Esophagus muscularis mucosa (tissue), 4 donors: ENCODE measurements around the gene RECK. TPM values are rescaled to one million over a fixed set of nuclear protein-coding genes. Genes with fewer than 3 reads are reported as not detected.

Experiments used
- DNase-seq: peaks from one replicate; pipeline ENCODE4 v3.0.0-alpha.2; 2017; ENCODE audit errors: extremely low spot score
- H3K27ac ChIP-seq, 4 donors: fragments of 200-600 bp; sonication (generic); replicated peaks in 1 of 4; 1 replicate in 3 of 4; 2 replicates in 1 of 4; pipeline ENCODE4 v1.5.1; 2016 to 2019; ENCODE audit warnings: mild to moderate bottlenecking in 1 of 4
- H3K27me3 ChIP-seq, 4 donors: fragments of 200-600 bp; sonication (generic); one replicate each; pipeline versions ENCODE4 v1.5.1 to v1.6.0; 2016 to 2019
- H3K36me3 ChIP-seq, 4 donors: fragments of 200-600 bp; sonication (generic); one replicate each; pipeline ENCODE4 v1.5.1; 2016 to 2019
- H3K4me1 ChIP-seq, 4 donors: fragments of 200-600 bp; sonication (generic); one replicate each; pipeline ENCODE4 v1.5.1; 2016 to 2019
- H3K4me3 ChIP-seq, 4 donors: fragments of 200-600 bp; sonication (generic); 1 replicate in 2 of 4; 2 replicates in 2 of 4; pipeline ENCODE4 v1.5.1; 2016 to 2019; ENCODE audit warnings: mild to moderate bottlenecking in 4 of 4, moderate library complexity in 1 of 4
- H3K9me3 ChIP-seq, 4 donors: fragments of 200-600 bp; sonication (generic); 1 replicate in 3 of 4; 2 replicates in 1 of 4; pipeline ENCODE4 v1.5.1; 2016 to 2019
- EP300 ChIP-seq: sonication (generic); formaldehyde crosslinking; IDR thresholded peaks from one replicate; pipeline ENCODE4 v1.6.1; 2017; ENCODE audit warnings: antibody characterized with exemption
- POLR2A ChIP-seq: fragments of 450-650 bp; IDR thresholded peaks from one replicate; pipeline ENCODE4 v1.6.1; 2017; ENCODE audit warnings: antibody characterized with exemption, moderate library complexity, mild to moderate bottlenecking, low read depth
- POLR2AphosphoS5 ChIP-seq, 2 donors: sonication (generic); formaldehyde crosslinking; IDR thresholded peaks; one replicate each; pipeline ENCODE4 v1.6.1; 2017; ENCODE audit warnings: antibody characterized with exemption in 2 of 2
- WGBS: methylation state at CpG from one replicate; pipeline ENCODE4 v1.1.5; 2018; 5-methylcytosine and 5-hydroxymethylcytosine counted together
- intact Hi-C: fragments of 100-400 bp; cut with DNase I; formaldehyde crosslinking; loops from one replicate; pipeline ENCODE4 v1.15.1; 2023
- total RNA-seq, 4 donors: library from RNA; depleted of rRNA; stranded (reverse); fragments of >200 nt; gene quantifications; one replicate each; pipeline versions ENCODE4 v1.1.0 to v1.2.1, GENCODE V29; 2016
- TF ChIP-seq, protein P1 (sequence below), 3 experiments: fragments of 200-600 bp in 2 of 3; fragments of 450-650 bp in 1 of 3; sonication (generic) in 2 of 3; IDR thresholded peaks; one replicate each; pipeline ENCODE4 v1.5.1; 2017 to 2019; ENCODE audit warnings: antibody characterized with exemption in 3 of 3, mild to moderate bottlenecking in 2 of 3, moderate library complexity in 1 of 3

Gene RECK
- total RNA-seq, 4 donors from 2014 or later, result 16.6 to 24.2 (median 19.0) TPM

GRCh38 chr9:36164372-36164771 is 127.7 kb downstream of the RECK start:
- Histone ChIP-seq H3K27ac (peak overlapping the region; percentile 80 to 88 (median 87)), H3K27me3 (no peaks in the 10 kb centered on the region), H3K9me3 (no peaks in the 10 kb centered on the region), H3K4me1 (peaks cover 16 to 78% (median 71%) of the 10 kb centered on the region in 4 donors), H3K4me3 (no peak overlapping the region), H3K36me3 (peaks cover 0 to 6% (median 0%) of the 10 kb centered on the region in 4 donors)
- TF ChIP-seq, protein P1, sequence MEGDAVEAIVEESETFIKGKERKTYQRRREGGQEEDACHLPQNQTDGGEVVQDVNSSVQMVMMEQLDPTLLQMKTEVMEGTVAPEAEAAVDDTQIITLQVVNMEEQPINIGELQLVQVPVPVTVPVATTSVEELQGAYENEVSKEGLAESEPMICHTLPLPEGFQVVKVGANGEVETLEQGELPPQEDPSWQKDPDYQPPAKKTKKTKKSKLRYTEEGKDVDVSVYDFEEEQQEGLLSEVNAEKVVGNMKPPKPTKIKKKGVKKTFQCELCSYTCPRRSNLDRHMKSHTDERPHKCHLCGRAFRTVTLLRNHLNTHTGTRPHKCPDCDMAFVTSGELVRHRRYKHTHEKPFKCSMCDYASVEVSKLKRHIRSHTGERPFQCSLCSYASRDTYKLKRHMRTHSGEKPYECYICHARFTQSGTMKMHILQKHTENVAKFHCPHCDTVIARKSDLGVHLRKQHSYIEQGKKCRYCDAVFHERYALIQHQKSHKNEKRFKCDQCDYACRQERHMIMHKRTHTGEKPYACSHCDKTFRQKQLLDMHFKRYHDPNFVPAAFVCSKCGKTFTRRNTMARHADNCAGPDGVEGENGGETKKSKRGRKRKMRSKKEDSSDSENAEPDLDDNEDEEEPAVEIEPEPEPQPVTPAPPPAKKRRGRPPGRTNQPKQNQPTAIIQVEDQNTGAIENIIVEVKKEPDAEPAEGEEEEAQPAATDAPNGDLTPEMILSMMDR (IDR thresholded peaks at IDR 0.05), result no peak
- no peak for DNase-seq
- intact Hi-C loops, result no loop called here
- WGBS, result 68% methylated on average over 5 of the region's 6 CpGs

- TF ChIP-seq EP300, result no peak
- no peak for TF ChIP-seq POLR2A
- TF ChIP-seq, protein P1 (IDR thresholded peaks at IDR 0.05), result no peak
- no peak for TF ChIP-seq POLR2AphosphoS5 (IDR thresholded peaks at IDR 0.05)
- WGBS, result 55% methylated on average over 3 of the region's 3 CpGs
- Histone ChIP-seq H3K4me3 (no peak overlapping the region), H3K27me3 (no peaks in the 10 kb centered on the region), H3K36me3 (peaks cover 0 to 6% (median 0%) of the 10 kb centered on the region in 4 donors), H3K9me3 (no peaks in the 10 kb centered on the region), H3K4me1 (peaks cover 16 to 72% (median 65%) of the 10 kb centered on the region in 4 donors), H3K27ac (peak overlapping the region; percentile 80 to 88 (median 87))
- no peak for DNase-seq
- intact Hi-C loops, result loop anchor here (5.0 kb wide), 1 partner anchor 33 kb away; no protein-coding TSS in a partner anchor
These were observed 128.3 kb downstream of the RECK start for GRCh38 chr9:36164989-36165388.

- Histone ChIP-seq H3K27me3 (no peaks in the 10 kb centered on the region), H3K27ac (peak overlapping the region; percentile 80 to 88 (median 87)), H3K4me3 (peak overlapping the region; percentile 56 to 67 (median 65)), H3K36me3 (peaks cover 0 to 6% (median 0%) of the 10 kb centered on the region in 4 donors), H3K9me3 (no peaks in the 10 kb centered on the region), H3K4me1 (peaks cover 16 to 64% (median 62%) of the 10 kb centered on the region in 4 donors)
- 14% methylated on average over 12 of the region's 12 CpGs for WGBS
- TF ChIP-seq, protein P1 (IDR thresholded peaks at IDR 0.05), result no peak
- TF ChIP-seq POLR2A (no peak), POLR2AphosphoS5 (IDR thresholded peaks at IDR 0.05) (no peak), EP300 (no peak)
- no peak for DNase-seq
- intact Hi-C loops, result loop anchor here (1.0 to 5.0 kb wide), 3 partner anchors 25 to 62 kb away; no protein-coding TSS in a partner anchor
These were observed 129.1 kb downstream of the RECK start for GRCh38 chr9:36165826-36166167.

GRCh38 chr9:36166168-36166927 is 129.6 kb downstream of the RECK start:
- TF ChIP-seq, protein P1 (IDR thresholded peaks at IDR 0.05), result peak; percentile 82 to 96 (median 94)
- TF ChIP-seq POLR2AphosphoS5 (IDR thresholded peaks at IDR 0.05) (peak; percentile 57 to 70), POLR2A (no peak)
- intact Hi-C loops, result loop anchor here (1.0 to 5.0 kb wide), 3 partner anchors 26 to 63 kb away; no protein-coding TSS in a partner anchor
- 2% methylated on average over 13 of the region's 58 CpGs for WGBS
- Histone ChIP-seq H3K4me3 (peak overlapping the region; percentile 56 to 67 (median 65)), H3K27me3 (no peaks in the 10 kb centered on the region), H3K9me3 (no peaks in the 10 kb centered on the region), H3K36me3 (peaks cover 0 to 6% (median 0%) of the 10 kb centered on the region in 4 donors), H3K4me1 (peaks cover 16 to 58% (median 57%) of the 10 kb centered on the region in 4 donors), H3K27ac (peak overlapping the region; percentile 80 to 88 (median 87))
- DNase-seq, result peak; percentile 96
